Activated CD4-positive, alpha-beta T cell treated with anti-CD3 and anti-CD28 coated beads, Interleukin-2, amount 10 ng/mL, durations not matched to agents 24 days and 14 days (primary cell): ENCODE data around the gene PINK1. TPM values are rescaled to one million over a fixed set of nuclear protein-coding genes. Genes with fewer than 3 reads are reported as not detected.

Experiments used
- total RNA-seq: library from RNA; stranded (reverse); gene quantifications from 2 replicates; pipeline ENCODE4 v1.2.3, GENCODE V29; 2022

Gene PINK1
- total RNA-seq, 1 donor from 2014 or later: 2.0 TPM

Other genes with a start within 250 kb of the PINK1 start
- gene CAMK2N1, start 147.2 kb upstream of the PINK1 start, total RNA-seq: 1.3 and 1.8 TPM in 2 replicates
- 19.1 and 19.4 TPM in 2 replicates for gene MUL1, start 125.3 kb upstream of the PINK1 start, total RNA-seq
- gene FAM43B, start 80.9 kb upstream of the PINK1 start, total RNA-seq: not detected in 2 replicates
- not detected in 2 replicates for gene CDA, start 44.4 kb upstream of the PINK1 start, total RNA-seq
- 170 and 177 TPM in 2 replicates for gene DDOST, start 27.9 kb downstream of the PINK1 start, total RNA-seq
- gene KIF17, start 84.5 kb downstream of the PINK1 start, total RNA-seq: not detected in 2 replicates
- 0.23 and 0.24 TPM in 2 replicates for gene SH2D5, start 99.2 kb downstream of the PINK1 start, total RNA-seq
- 231 and 239 TPM in 2 replicates for gene HP1BP3, start 153.8 kb downstream of the PINK1 start, total RNA-seq